GM21381 (cell line): ENCODE measurements around the gene SSRP1.

Experiments
- ATAC-seq: cut with Tn5 transposase; IDR thresholded peaks from one replicate; pipeline ENCODE4 v1.9.1; 2021; ENCODE audit warnings: mild to moderate bottlenecking, moderate library complexity; ENCODE audit not compliant: unreplicated experiment

The SSRP1 gene

GRCh38 chr11:57318178-57318577, 17.5 kb downstream of the SSRP1 start:
- no peak for ATAC-seq

DNA sequence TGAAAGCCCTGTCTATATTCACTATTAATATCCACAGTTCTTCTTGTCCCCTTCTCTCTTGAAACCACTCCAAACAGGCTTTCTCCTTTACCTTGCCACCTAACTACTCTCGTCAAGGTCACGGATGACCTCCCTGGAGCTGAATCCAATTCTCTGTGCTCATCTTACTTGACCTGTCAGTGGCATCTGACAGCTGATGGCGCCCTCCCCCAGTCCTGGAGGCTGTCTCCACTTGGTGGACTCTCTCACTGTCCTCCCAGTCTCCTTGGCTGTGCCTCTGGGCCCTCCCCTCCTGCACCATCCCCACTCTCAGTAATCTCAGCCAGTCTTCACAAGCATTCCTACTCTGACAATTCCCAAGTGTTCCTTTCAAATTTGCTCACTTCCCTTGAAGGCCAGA, 19.7 kb downstream of the SSRP1 start:
- ATAC-seq: no peak

GRCh38 chr11:57315491-57315890, 20.2 kb downstream of the SSRP1 start:
- ATAC-seq: no peak

DNA sequence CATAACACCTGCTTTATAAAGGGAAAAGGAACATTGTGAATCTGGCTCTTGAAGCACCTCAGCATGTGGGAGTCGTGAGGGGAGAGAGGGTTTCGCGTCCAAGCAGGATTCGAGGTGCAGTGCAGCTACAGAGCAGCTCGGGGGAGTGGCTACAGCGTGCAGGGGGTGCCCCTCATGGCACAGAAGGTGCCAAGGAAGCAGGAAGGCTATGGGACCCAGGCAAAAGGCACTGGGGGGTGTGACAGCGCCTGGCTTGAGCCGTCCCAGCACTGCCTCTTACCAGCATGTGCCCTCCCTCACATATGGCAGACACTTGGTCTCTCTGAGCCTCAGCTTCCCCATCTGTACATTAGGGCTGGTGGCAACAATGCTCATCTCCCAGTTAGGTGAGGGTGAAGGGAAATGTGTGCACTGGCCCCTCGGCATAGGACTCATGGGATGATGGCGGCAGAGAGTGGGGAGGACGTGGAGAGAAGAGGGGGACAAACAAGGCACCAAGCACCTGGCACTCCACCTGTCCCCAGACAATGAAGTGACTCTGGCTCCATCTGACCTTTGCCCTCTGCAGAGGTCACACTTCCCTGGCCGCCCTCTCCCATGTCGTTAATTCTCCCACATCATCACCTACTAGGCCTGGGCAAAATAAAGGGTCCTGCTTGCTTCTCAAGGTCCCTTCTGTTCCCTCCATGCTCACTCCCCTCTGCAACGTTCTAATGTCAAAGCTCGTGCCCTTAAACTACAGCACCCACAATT, 21.3 kb downstream of the SSRP1 start:
- no peak for ATAC-seq

DNA sequence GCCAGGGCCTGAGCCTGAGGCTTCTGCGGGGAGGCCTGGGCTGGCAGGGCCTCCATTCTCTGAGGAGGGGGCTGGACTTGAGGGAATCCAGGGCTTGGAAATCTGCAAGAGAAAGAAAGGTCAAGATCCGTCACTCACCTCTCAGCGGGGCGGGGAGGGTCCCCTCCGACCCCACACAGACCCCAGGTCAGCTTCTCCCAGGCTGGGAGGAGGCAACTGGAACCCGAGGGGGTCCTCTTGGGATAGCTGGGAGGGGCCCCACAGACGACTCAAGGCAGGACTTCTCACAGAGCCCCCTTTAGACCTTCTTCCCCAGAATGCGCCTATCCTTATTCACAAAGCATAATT, 21.9 kb downstream of the SSRP1 start:
- no peak for ATAC-seq

GRCh38 chr11:57313071-57313787, 22.5 kb downstream of the SSRP1 start:
- no peak for ATAC-seq

DNA sequence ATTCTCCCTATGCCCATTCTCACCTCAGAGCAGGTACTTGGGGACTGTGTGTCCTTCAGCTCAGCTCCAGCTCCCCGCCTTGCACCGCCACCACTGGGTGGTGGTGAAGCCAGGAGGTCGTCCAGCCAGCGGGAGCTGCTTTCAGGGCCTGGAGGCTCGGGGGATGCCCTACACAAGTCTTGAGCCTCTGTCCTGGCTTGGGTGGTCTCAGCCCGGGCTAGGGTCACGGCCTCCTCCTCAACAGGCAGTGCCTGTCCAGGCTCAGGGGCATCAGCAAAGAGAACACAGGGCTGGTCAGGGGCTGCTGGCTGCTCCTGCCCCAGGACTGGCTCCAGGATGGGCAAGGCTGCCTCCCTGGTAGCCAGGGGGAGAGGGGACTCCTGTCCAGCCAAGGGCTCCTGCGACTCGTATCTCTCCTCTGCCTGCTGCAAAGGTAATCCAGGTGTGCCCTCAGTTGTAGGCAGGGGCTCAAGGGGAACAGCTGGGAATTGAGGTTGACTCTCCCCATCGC, 23.1 kb downstream of the SSRP1 start:
- no peak for ATAC-seq

- ATAC-seq: peak; percentile 96
These were observed 24.4 kb downstream of the SSRP1 start for GRCh38 chr11:57311109-57311936.

- no peak for ATAC-seq
These were observed 25.0 kb downstream of the SSRP1 start for GRCh38 chr11:57310630-57311086.

- ATAC-seq: no peak
These were observed 25.6 kb downstream of the SSRP1 start for GRCh38 chr11:57310091-57310490.

DNA sequence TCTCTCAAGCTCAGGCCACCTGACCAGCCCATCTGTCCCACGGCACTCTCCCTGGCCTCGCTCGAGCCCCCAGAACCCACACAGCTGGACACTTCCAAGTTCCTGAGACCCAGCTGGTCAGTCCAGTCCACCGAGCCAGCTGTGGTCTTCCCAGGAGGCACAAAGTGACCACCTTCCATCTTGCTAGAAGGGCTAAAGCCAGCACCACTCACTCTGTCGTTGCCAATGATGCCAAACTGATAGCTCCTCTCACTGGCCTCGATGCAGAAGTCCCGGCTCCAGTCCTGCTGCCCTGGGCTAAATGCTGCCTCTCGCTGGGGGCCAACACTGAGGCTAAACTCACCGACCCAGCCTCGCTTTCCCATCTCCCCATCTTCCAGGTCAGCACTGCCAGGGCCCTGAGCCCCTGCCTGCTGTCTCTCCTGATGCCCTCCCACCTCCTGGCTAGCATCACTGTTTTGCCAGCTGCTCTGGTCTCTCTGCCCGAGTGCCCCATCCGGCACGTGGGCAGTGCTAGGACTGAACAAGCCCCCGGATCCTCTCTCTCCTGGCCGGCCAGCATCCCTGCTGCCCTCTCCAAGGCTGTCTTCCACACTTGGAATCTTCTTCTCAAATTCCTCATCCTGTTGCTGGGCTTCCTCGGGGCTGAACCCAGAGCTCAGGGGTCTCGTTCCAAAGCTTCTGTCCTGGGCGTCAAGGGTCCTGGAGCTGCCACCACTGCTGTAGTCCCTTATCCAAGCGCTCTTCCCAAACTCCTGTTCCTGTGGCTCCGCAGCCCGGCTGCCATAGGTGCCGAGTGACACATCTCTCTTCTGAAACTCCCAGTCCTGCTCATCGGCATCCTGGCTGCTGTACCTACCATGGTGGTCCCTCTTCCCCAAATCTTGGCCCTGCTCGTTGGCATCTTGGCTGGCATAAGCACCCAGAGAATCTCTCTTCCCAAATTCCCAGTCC, 26.3 kb downstream of the SSRP1 start:
- ATAC-seq: no peak

GRCh38 chr11:57308426-57309060, 27.1 kb downstream of the SSRP1 start:
- no peak for ATAC-seq

DNA sequence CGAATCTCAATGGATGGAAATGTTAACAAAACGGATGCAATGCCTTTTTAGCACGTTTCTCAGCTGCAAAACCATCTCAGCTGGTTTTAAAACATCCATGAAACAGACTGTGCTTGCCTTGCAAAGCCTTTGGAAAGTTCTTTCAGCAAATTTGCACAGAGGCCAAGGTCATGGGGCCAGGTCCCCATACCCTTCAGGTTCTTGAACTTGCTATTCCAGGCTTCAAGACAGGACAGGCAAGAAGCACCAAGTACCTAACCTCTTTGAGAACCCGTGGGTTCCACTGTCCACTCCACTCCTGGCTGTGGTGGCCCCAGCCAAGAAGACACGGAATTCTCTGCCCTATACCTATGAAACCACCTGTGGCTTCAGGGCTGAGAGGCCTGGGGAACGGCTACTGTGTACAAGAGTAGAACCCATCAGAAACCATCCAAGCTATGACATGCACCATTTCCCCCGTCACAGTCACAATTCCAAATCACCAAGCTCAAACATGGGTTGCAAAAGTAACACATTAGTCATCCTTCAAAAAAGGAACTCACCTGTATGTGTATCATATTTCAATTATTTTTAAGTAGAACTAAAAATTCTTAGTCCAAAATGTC, 27.9 kb downstream of the SSRP1 start:
- no peak for ATAC-seq

DNA sequence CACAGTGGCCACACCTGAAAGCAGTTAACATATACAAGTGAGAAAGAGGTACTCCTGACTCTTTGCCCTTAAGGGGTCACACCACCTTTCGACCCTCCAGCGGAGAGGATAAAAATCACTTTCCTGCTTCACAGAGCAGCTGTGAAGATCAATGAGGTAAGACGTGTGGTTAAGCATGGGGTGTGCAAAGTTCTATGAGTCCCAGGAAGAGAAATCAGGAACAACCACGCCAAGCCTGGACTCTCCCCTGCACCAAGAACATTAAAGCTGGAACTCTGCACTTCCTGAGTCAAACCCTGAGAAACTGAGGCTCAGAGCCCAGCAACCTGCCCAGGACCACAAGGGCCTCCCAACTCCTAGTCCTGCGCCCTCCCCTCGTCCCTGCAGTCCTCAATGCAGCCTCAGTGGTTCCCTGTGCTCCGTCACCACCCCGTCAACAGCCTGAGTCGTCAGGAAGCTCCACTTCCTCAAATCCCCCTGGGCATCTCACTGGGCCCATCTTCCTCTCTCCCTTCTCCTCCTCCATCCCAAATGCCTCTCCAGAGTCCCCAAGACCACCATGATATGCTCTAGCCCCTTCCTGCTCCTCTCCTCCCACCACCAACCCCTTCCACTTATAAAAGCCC, 28.6 kb downstream of the SSRP1 start:
- ATAC-seq: no peak

DNA sequence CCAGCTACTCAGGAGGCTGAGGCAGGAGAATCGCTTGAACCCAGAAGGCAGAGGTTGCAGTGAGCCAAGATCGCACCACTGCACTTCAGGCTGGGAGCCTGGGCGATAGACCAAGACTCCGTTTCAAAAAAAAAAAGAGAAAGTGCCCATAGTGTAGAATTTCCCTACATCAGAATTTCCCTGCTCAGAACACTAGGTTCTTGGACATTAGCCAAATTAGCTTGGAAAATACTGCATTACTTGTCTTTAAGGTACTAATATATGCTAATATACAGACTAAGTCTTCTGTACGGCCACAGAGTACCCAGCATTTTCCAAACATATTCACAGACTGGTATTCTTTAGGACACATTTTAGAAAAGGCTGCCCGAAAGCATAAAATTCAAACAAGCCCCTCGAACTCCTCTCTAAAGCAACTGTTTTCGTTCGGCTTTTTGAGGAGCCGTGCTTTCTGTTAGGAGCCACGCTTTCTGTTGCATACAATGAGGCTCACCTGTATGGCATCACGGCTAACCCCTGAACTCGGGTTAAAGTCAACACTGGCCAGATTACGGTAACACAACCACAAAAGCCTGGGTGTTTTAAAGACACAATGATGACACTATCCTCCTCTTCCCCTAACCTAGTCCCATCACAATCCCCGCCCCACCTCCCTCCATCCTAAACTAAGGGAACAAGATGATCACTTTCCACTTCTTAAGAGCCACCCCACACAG, 29.4 kb downstream of the SSRP1 start:
- ATAC-seq: no peak

GRCh38 chr11:57305523-57305922, 30.2 kb downstream of the SSRP1 start:
- ATAC-seq: no peak

- ATAC-seq: no peak
These were observed 31.6 kb downstream of the SSRP1 start for GRCh38 chr11:57303990-57304579.
